CD4-positive, alpha-beta memory T cell (primary cell): ENCODE data around the gene SRSF7. TPM values are rescaled to one million over a fixed set of nuclear protein-coding genes. Genes with fewer than 3 reads are reported as not detected.

ENCODE experiments used
- polyA plus RNA-seq, 2 donors: library from polyadenylated mRNA; unstranded; fragments of 300-500 nt; fragmentation: Illumina TruSeq; gene quantifications; one replicate each; pipeline ENCODE4 v1.2.3, GENCODE V29; 2021
- total RNA-seq, 2 experiments: library from RNA; stranded (reverse); gene quantifications; one replicate each; pipeline ENCODE4 v1.2.3, GENCODE V29; 2021

Gene SRSF7
- total and polyA plus RNA-seq, 4 experiments from 2014 or later = 177 to 333 (median 258) TPM

Other genes starting within 250 kb of the SRSF7 start
- 100 to 1,000 TPM; 103 to 105 TPM for gene HNRNPLL, start 148.4 kb downstream of the SRSF7 start, total RNA-seq
- 10 to 100 TPM; 71.2 to 74.9 TPM for gene HNRNPLL, start 148.4 kb downstream of the SRSF7 start, polyA plus RNA-seq
- gene GALM, start 85.2 kb downstream of the SRSF7 start, total RNA-seq = 10 to 100 TPM; 35.5 to 35.8 TPM
- gene GALM, start 85.2 kb downstream of the SRSF7 start, polyA plus RNA-seq = 10 to 100 TPM; 51.2 to 60.4 TPM
- gene GEMIN6, start 26.8 kb upstream of the SRSF7 start, total RNA-seq = 10 to 100 TPM; 15.1 to 15.5 TPM
- 10 to 100 TPM in 1 of 2 donors, 1 to 10 TPM in 1; 5.9 to 15.5 TPM for gene GEMIN6, start 26.8 kb upstream of the SRSF7 start, polyA plus RNA-seq
- gene DHX57, start 124.6 kb upstream of the SRSF7 start, total RNA-seq = 10 to 100 TPM; 16.6 to 23.5 TPM
- gene DHX57, start 124.6 kb upstream of the SRSF7 start, polyA plus RNA-seq = 1 to 10 TPM; 3.9 to 8.7 TPM
- gene MORN2, start 124.6 kb upstream of the SRSF7 start, total RNA-seq = 1 to 10 TPM in 1 of 2 experiments, under 1 TPM in 1; 0.49 to 2.0 TPM
- 1 to 10 TPM; 2.8 to 5.9 TPM for gene MORN2, start 124.6 kb upstream of the SRSF7 start, polyA plus RNA-seq
- under 1 TPM in 1 of 2 experiments, not detected in 1; 0.53 TPM for gene ARHGEF33, start 138.5 kb upstream of the SRSF7 start, total RNA-seq
- under 1 TPM in 1 of 2 donors, not detected in 1; 0.09 TPM for gene ARHGEF33, start 138.5 kb upstream of the SRSF7 start, polyA plus RNA-seq